ENCODE measurements around the gene ALKBH7. TPM values are rescaled to one million over a fixed set of nuclear protein-coding genes. Genes with fewer than 3 reads are reported as not detected.

ALKBH7 gene
- total RNA-seq, 1 experiment from 2014 or later, result 70.0 TPM

- POLR2A ChIA-PET, result no interaction called here
- Mint-ChIP-seq H3K27ac (ENCODE audit: unreplicated experiment) (no peak overlapping the region), H3K9me3 (ENCODE audit: unreplicated experiment) (peaks cover 8% of the 10 kb centered on the region), H3K4me1 (ENCODE audit: low read depth, unreplicated experiment) (no peaks in the 10 kb centered on the region), H3K36me3 (ENCODE audit: insufficient read depth, unreplicated experiment) (no peaks in the 10 kb centered on the region), H3K27me3 (ENCODE audit: insufficient read depth, unreplicated experiment) (peaks cover 13% of the 10 kb centered on the region), H3K4me3 (ENCODE audit: unreplicated experiment) (no peak overlapping the region)
- Histone ChIP-seq H3K36me3 (ENCODE audit: control insufficient read depth, insufficient read depth, low read length) (no peaks in the 10 kb centered on the region), H3K9me3 (no peaks in the 10 kb centered on the region), H3K27me3 (replicated peaks; ENCODE audit: control insufficient read depth, insufficient read depth, low read length) (no peaks in the 10 kb centered on the region), H3K4me1 (no peaks in the 10 kb centered on the region), H3K4me3 (ENCODE audit: low read depth, low read length) (no peak overlapping the region)
- BruUV-seq (replicated peaks), result no TSS peak
- no peak for TF ChIP-seq CTCF (IDR thresholded peaks at IDR 0.05; ENCODE audit: insufficient read depth in 1 of 2, low read depth in 1 of 2, low read length in 1 of 2, severe bottlenecking in 1 of 2, unreplicated experiment in 1 of 2)
- intact Hi-C loops (cut with micrococcal nuclease; ENCODE audit: unreplicated experiment), result no loop called here
- DNase-seq, result no peak
- CTCF ChIA-PET, result no interaction called here
Observed at GRCh38 chr19:6326815-6327214, 45.8 kb upstream of the ALKBH7 start.

- Histone ChIP-seq H3K4me1 (no peaks in the 10 kb centered on the region), H3K9me3 (no peaks in the 10 kb centered on the region), H3K4me3 (ENCODE audit: low read depth, low read length) (no peak within 1 kb of the TSS), H3K36me3 (ENCODE audit: control insufficient read depth, insufficient read depth, low read length) (no peaks in the 10 kb centered on the region), H3K27me3 (replicated peaks; ENCODE audit: control insufficient read depth, insufficient read depth, low read length) (no peaks in the 10 kb centered on the region)
- no peaks in the 10 kb centered on the region for H3K27me3 Mint-ChIP-seq (ENCODE audit: insufficient read depth, unreplicated experiment)
- TF ChIP-seq CTCF (IDR thresholded peaks at IDR 0.05; ENCODE audit: insufficient read depth in 1 of 2, low read depth in 1 of 2, low read length in 1 of 2, severe bottlenecking in 1 of 2, unreplicated experiment in 1 of 2), result no peak
- no peaks in the 10 kb centered on the region for H3K36me3 Mint-ChIP-seq (ENCODE audit: insufficient read depth, unreplicated experiment)
- no TSS peak for BruUV-seq (replicated peaks)
- ChIA-PET POLR2A (no interaction called here), CTCF (interaction anchor here (0.9 kb wide), 1 partner anchor 346 kb away, joined by 3 read pairs; no protein-coding TSS in a partner anchor)
- intact Hi-C loops (cut with micrococcal nuclease; ENCODE audit: unreplicated experiment), result no loop called here
- H3K9me3 Mint-ChIP-seq (ENCODE audit: unreplicated experiment), result no peaks in the 10 kb centered on the region
- no peak within 1 kb of the TSS for H3K4me3 Mint-ChIP-seq (ENCODE audit: unreplicated experiment)
- H3K27ac Mint-ChIP-seq (ENCODE audit: unreplicated experiment), result no peak within 1 kb of the TSS
- H3K4me1 Mint-ChIP-seq (ENCODE audit: low read depth, unreplicated experiment), result no peaks in the 10 kb centered on the region
- peak in 1 of 2 experiments; percentile 5 for DNase-seq
Observed at GRCh38 chr19:6333439-6333838, 39.2 kb upstream of the ALKBH7 start, which contains the start of gene ACER1. TSS of gene ACER1 (minus strand) at chr19:6333612. CDS start at chr19:6333551, 61 bp downstream.

GRCh38 chr19:6334490-6335285 lies 37.9 kb upstream of the ALKBH7 start:
- POLR2A ChIA-PET, result interaction anchor here (0.6 kb wide), 1 partner anchor 85 kb away, joined by 3 read pairs; no protein-coding TSS in a partner anchor
- no peaks in the 10 kb centered on the region for H3K36me3 Mint-ChIP-seq (ENCODE audit: insufficient read depth, unreplicated experiment)

More at GRCh38 chr19:6334490-6335285, 37.9 kb upstream of the ALKBH7 start:
- no peaks in the 10 kb centered on the region for H3K4me1 Mint-ChIP-seq (ENCODE audit: low read depth, unreplicated experiment)
- TF ChIP-seq CTCF (IDR thresholded peaks at IDR 0.05; ENCODE audit: insufficient read depth in 1 of 2, low read depth in 1 of 2, low read length in 1 of 2, severe bottlenecking in 1 of 2, unreplicated experiment in 1 of 2), result no peak
- no TSS peak for BruUV-seq (replicated peaks)
- no peak overlapping the region for H3K27ac Mint-ChIP-seq (ENCODE audit: unreplicated experiment)
- Histone ChIP-seq H3K9me3 (no peaks in the 10 kb centered on the region), H3K27me3 (replicated peaks; ENCODE audit: control insufficient read depth, insufficient read depth, low read length) (no peaks in the 10 kb centered on the region), H3K4me1 (no peaks in the 10 kb centered on the region), H3K4me3 (ENCODE audit: low read depth, low read length) (no peak overlapping the region), H3K36me3 (ENCODE audit: control insufficient read depth, insufficient read depth, low read length) (no peaks in the 10 kb centered on the region)
- no peaks in the 10 kb centered on the region for H3K9me3 Mint-ChIP-seq (ENCODE audit: unreplicated experiment)
- intact Hi-C loops (cut with micrococcal nuclease; ENCODE audit: unreplicated experiment), result no loop called here
- no peak overlapping the region for H3K4me3 Mint-ChIP-seq (ENCODE audit: unreplicated experiment)
- DNase-seq, result no peak
- H3K27me3 Mint-ChIP-seq (ENCODE audit: insufficient read depth, unreplicated experiment), result no peaks in the 10 kb centered on the region
- CTCF ChIA-PET, result interaction anchor here (0.9 kb wide), 1 partner anchor 348 kb away, joined by 3 read pairs; no protein-coding TSS in a partner anchor

All from Caco-2 (cell line).